Measurements from ENCODE around the gene RBM3. TPM values are rescaled to one million over a fixed set of nuclear protein-coding genes. Genes with fewer than 3 reads are reported as not detected.

Gene RBM3
- total and polyA plus RNA-seq, 2 donors (not counting 1 experiment from before 2014, with no cell fraction given): 52.7 to 464 TPM

DNA sequence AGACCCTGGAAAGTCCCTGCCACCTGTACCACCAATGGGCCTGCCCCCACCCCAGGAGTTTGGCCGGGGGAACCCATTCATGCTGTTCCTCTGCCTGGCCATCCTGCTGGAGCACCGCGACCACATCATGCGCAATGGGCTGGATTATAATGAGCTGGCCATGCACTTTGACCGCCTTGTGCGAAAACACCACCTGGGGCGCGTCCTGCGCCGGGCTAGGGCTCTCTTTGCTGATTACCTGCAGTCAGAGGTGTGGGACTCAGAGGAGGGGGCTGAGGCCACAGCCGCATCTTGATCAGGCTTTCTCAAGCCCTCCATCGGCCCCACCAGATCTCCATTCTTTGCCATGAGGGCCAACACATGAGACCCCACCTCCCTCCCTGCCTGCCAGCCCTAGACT is 13.6 kb upstream of the RBM3 start:
- Histone ChIP-seq H3K27ac (ENCODE audit: insufficient read depth, low read length) (no peak overlapping the region), H3K4me1 (ENCODE audit: control insufficient read depth, extremely low read depth, insufficient read depth, low read length) (no peaks in the 10 kb centered on the region), H3K36me3 (ENCODE audit: control insufficient read depth, insufficient read depth, low read length) (peaks cover 3% of the 10 kb centered on the region), H3K79me2 (ENCODE audit: control insufficient read depth, insufficient read depth, low read length) (no peaks in the 10 kb centered on the region), H3K9ac (ENCODE audit: insufficient read depth, low read length) (no peak overlapping the region), H4K20me1 (ENCODE audit: control insufficient read depth, extremely low read depth, insufficient read depth, low read length) (no peaks in the 10 kb centered on the region), H3K9me3 (ENCODE audit: control insufficient read depth, insufficient read depth, low read depth, low read length) (no peaks in the 10 kb centered on the region), H3K27me3 (ENCODE audit: control insufficient read depth, insufficient read depth, low read length) (no peaks in the 10 kb centered on the region), H3K4me2 (ENCODE audit: extremely low read depth, insufficient read depth, low read length) (no peak overlapping the region), H3K4me3 (replicated peaks in 1 of 4; ENCODE audit: control extremely low read depth in 1 of 4, insufficient read depth in 1 of 4, low read depth in 3 of 4, low read length in 4 of 4) (no peak overlapping the region), H2AFZ (ENCODE audit: low read length) (no peak overlapping the region)
- no peak for DNase-seq (ENCODE audit: low read depth in 2 of 2)
- no peak for TF ChIP-seq EZH2 (IDR thresholded peaks at IDR 0.05; ENCODE audit: low read length, missing control alignments)
- TF ChIP-seq, protein P1, sequence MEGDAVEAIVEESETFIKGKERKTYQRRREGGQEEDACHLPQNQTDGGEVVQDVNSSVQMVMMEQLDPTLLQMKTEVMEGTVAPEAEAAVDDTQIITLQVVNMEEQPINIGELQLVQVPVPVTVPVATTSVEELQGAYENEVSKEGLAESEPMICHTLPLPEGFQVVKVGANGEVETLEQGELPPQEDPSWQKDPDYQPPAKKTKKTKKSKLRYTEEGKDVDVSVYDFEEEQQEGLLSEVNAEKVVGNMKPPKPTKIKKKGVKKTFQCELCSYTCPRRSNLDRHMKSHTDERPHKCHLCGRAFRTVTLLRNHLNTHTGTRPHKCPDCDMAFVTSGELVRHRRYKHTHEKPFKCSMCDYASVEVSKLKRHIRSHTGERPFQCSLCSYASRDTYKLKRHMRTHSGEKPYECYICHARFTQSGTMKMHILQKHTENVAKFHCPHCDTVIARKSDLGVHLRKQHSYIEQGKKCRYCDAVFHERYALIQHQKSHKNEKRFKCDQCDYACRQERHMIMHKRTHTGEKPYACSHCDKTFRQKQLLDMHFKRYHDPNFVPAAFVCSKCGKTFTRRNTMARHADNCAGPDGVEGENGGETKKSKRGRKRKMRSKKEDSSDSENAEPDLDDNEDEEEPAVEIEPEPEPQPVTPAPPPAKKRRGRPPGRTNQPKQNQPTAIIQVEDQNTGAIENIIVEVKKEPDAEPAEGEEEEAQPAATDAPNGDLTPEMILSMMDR (conservative IDR thresholded peaks at IDR 0.05 in 1 of 2, IDR thresholded peaks at IDR 0.05 in 1 of 2; ENCODE audit: low read depth in 1 of 2, low read length in 2 of 2): no peak

DNA sequence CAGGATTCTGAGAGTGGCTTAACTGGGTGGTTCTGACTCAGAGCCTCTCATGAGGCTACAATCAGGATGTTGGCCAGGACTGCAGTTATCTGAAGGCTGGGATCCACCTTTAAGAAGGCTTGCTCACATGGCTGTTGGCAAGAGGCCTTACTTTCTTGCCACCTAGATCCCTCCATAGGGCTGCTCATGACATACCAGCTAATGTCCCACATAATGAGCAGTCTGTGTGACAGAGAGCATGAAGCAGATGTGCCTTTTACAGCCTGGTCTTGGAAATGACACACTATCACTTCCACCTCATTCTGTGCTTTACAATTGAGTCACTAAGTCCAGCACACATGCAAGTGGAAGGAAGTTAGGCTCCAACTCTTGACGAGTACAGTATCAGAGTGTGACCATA is 4.3 kb upstream of the RBM3 start:
- H4K20me1 ChIP-seq (ENCODE audit: control insufficient read depth, extremely low read depth, insufficient read depth, low read length): no peaks in the 10 kb centered on the region
- H3K9me3 ChIP-seq (ENCODE audit: control insufficient read depth, insufficient read depth, low read depth, low read length): no peaks in the 10 kb centered on the region
- H3K36me3 ChIP-seq (ENCODE audit: control insufficient read depth, insufficient read depth, low read length): no peaks in the 10 kb centered on the region
- no peak overlapping the region for H3K4me2 ChIP-seq (ENCODE audit: extremely low read depth, insufficient read depth, low read length)
- peak overlapping the region; percentile 51 for H2AFZ ChIP-seq (ENCODE audit: low read length)
- TF ChIP-seq, protein P1 (conservative IDR thresholded peaks at IDR 0.05 in 1 of 2, IDR thresholded peaks at IDR 0.05 in 1 of 2; ENCODE audit: low read depth in 1 of 2, low read length in 2 of 2): no peak
- TF ChIP-seq EZH2 (IDR thresholded peaks at IDR 0.05; ENCODE audit: low read length, missing control alignments): no peak
- H3K4me1 ChIP-seq (ENCODE audit: control insufficient read depth, extremely low read depth, insufficient read depth, low read length): no peaks in the 10 kb centered on the region
- H3K9ac ChIP-seq (ENCODE audit: insufficient read depth, low read length): no peak overlapping the region
- DNase-seq (ENCODE audit: low read depth in 2 of 2): peak in 1 of 2 donors; percentile 55
- no peaks in the 10 kb centered on the region for H3K27me3 ChIP-seq (ENCODE audit: control insufficient read depth, insufficient read depth, low read length)
- no peak overlapping the region for H3K4me3 ChIP-seq (replicated peaks in 1 of 4; ENCODE audit: control extremely low read depth in 1 of 4, insufficient read depth in 1 of 4, low read depth in 3 of 4, low read length in 4 of 4)
- H3K27ac ChIP-seq (ENCODE audit: insufficient read depth, low read length): peak overlapping the region; percentile 43
- H3K79me2 ChIP-seq (ENCODE audit: control insufficient read depth, insufficient read depth, low read length): peaks cover 4% of the 10 kb centered on the region

DNA sequence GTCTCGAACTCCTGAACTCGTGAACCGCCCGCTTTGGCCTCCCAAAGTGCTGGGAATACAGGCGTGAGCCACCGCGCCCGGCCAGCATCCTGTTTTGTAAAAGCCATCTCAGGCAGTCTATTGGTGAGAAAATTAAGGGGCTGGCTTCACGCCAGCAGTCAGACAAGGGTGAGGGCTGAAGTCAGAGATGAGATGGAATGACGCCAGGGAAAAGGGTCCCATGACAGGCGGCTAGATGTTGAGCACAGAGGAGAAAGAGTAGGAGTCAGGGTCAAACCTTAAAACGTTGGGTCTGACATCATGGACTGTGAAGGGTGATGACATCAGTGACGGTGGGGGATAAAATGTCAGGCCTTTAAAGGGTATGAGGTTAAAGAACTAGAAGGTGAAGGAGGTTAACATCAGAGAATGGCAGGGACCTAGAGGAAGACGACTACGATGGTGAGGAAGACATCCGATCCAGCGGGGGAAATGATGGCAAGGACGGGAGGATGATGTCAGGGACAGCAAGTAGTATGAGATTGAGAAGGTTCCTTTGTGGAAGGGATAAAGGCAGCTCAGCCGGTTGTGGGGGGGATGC is 504 bp upstream of the RBM3 start:
- H3K9ac ChIP-seq (ENCODE audit: insufficient read depth, low read length): peak overlapping the region; percentile 100

More for the DNA sequence above, 504 bp upstream of the RBM3 start:
- Histone ChIP-seq H3K4me2 (ENCODE audit: extremely low read depth, insufficient read depth, low read length) (peak overlapping the region; percentile 79), H3K4me1 (ENCODE audit: control insufficient read depth, extremely low read depth, insufficient read depth, low read length) (peaks cover 2% of the 10 kb centered on the region), H3K79me2 (ENCODE audit: control insufficient read depth, insufficient read depth, low read length) (peaks cover 25% of the 10 kb centered on the region), H4K20me1 (ENCODE audit: control insufficient read depth, extremely low read depth, insufficient read depth, low read length) (no peaks in the 10 kb centered on the region), H3K27ac (ENCODE audit: insufficient read depth, low read length) (peak overlapping the region; percentile 99), H3K36me3 (ENCODE audit: control insufficient read depth, insufficient read depth, low read length) (peaks cover 13% of the 10 kb centered on the region), H3K9me3 (ENCODE audit: control insufficient read depth, insufficient read depth, low read depth, low read length) (no peaks in the 10 kb centered on the region), H2AFZ (ENCODE audit: low read length) (peak overlapping the region; percentile 54), H3K4me3 (replicated peaks in 1 of 4; ENCODE audit: control extremely low read depth in 1 of 4, insufficient read depth in 1 of 4, low read depth in 3 of 4, low read length in 4 of 4) (peak overlapping the region; percentile 30 to 97 (median 55)), H3K27me3 (ENCODE audit: control insufficient read depth, insufficient read depth, low read length) (no peaks in the 10 kb centered on the region)
- no peak for DNase-seq (ENCODE audit: low read depth in 2 of 2)
- TF ChIP-seq, protein P1 (conservative IDR thresholded peaks at IDR 0.05 in 1 of 2, IDR thresholded peaks at IDR 0.05 in 1 of 2; ENCODE audit: low read depth in 1 of 2, low read length in 2 of 2): no peak
- TF ChIP-seq EZH2 (IDR thresholded peaks at IDR 0.05; ENCODE audit: low read length, missing control alignments): no peak

Data from fibroblast of lung (primary cell).